ENCODE results near the gene ANKRD29.

DNA sequence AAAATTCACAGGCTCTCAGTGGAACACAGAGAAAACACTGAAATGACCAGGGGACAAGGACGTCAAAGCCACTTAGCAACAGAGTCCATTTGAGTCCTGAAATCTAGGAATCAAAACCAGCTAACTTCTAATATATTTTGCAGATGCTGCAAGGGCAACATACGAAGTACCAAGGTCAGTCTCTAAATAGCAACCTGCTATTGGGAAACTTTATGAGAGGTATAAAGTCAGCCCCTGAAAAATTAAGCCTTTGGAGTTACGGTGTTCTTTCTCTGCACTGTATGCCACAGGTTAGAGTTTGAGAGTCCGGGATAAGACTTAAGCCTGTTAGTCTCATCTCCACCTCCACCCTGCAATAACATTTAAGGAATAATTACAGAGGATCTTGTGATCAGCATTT lies 89.7 kb downstream of the ANKRD29 start:
- TF ChIP-seq, protein P1, sequence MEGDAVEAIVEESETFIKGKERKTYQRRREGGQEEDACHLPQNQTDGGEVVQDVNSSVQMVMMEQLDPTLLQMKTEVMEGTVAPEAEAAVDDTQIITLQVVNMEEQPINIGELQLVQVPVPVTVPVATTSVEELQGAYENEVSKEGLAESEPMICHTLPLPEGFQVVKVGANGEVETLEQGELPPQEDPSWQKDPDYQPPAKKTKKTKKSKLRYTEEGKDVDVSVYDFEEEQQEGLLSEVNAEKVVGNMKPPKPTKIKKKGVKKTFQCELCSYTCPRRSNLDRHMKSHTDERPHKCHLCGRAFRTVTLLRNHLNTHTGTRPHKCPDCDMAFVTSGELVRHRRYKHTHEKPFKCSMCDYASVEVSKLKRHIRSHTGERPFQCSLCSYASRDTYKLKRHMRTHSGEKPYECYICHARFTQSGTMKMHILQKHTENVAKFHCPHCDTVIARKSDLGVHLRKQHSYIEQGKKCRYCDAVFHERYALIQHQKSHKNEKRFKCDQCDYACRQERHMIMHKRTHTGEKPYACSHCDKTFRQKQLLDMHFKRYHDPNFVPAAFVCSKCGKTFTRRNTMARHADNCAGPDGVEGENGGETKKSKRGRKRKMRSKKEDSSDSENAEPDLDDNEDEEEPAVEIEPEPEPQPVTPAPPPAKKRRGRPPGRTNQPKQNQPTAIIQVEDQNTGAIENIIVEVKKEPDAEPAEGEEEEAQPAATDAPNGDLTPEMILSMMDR (conservative IDR thresholded peaks at IDR 0.05): no peak
- no peak for TF ChIP-seq ZFX (IDR thresholded peaks at IDR 0.05)

Data from C4-2B (cell line).